ENCODE data around the gene LAMTOR4. TPM values are rescaled to one million over a fixed set of nuclear protein-coding genes. Genes with fewer than 3 reads are reported as not detected.

The LAMTOR4 gene
- total RNA-seq, 6 experiments from 2014 or later: 99.5 to 137 (median 110) TPM

GRCh38 chr7:100124301-100125230 lies 24.2 kb upstream of the LAMTOR4 start:
- Mint-ChIP-seq H3K4me3 (no peak overlapping the region), H3K27ac (no peak overlapping the region; the same call in 1 of the 2 replicates), H3K36me3 (ENCODE audit: low read depth) (peaks cover 8% of the 10 kb centered on the region; the same call in 1 of the 2 replicates), H3K4me1 (ENCODE audit: low read depth) (peaks cover 17% of the 10 kb centered on the region), H3K9me3 (no peaks in the 10 kb centered on the region), H3K27me3 (ENCODE audit: insufficient read depth) (peaks cover 6% of the 10 kb centered on the region)
- DNase-seq: no peak
- no peak for TF ChIP-seq CTCF (IDR thresholded peaks at IDR 0.05)

- DNase-seq: no peak
- TF ChIP-seq CTCF (IDR thresholded peaks at IDR 0.05): no peak
- H3K4me1 Mint-ChIP-seq (ENCODE audit: low read depth): peaks cover 9% of the 10 kb centered on the region
- no peaks in the 10 kb centered on the region for H3K9me3 Mint-ChIP-seq
- H3K27ac Mint-ChIP-seq: peak overlapping the region; percentile 99
- peaks cover 6% of the 10 kb centered on the region for H3K27me3 Mint-ChIP-seq (ENCODE audit: insufficient read depth)
- peak overlapping the region; percentile 99 for H3K4me3 Mint-ChIP-seq
- H3K36me3 Mint-ChIP-seq (ENCODE audit: low read depth): peaks cover 8% of the 10 kb centered on the region; the same call in 1 of the 2 replicates
Observed at GRCh38 chr7:100126239-100126930, 22.3 kb upstream of the LAMTOR4 start.

GRCh38 chr7:100126931-100127865 lies 21.5 kb upstream of the LAMTOR4 start, which contains the start of gene MBLAC1:
Gene MBLAC1, plus strand, starts transcription at chr7:100126967. Its CDS starts 429 bp downstream, at chr7:100127396.
- Mint-ChIP-seq H3K27me3 (ENCODE audit: insufficient read depth) (peaks cover 6% of the 10 kb centered on the region), H3K27ac (peak within 1 kb of the TSS; percentile 99)

GRCh38 chr7:100127866-100128636 lies 20.7 kb upstream of the LAMTOR4 start:
- no peak; the same call in 1 of the 2 replicates for TF ChIP-seq CTCF (IDR thresholded peaks at IDR 0.05)
- no peaks in the 10 kb centered on the region; the same call in 1 of the 2 replicates for H3K36me3 Mint-ChIP-seq (ENCODE audit: low read depth)
- no peaks in the 10 kb centered on the region for H3K9me3 Mint-ChIP-seq
- H3K4me3 Mint-ChIP-seq: peak overlapping the region; percentile 84
- H3K27ac Mint-ChIP-seq: peak overlapping the region; percentile 76
- peaks cover 6% of the 10 kb centered on the region for H3K27me3 Mint-ChIP-seq (ENCODE audit: insufficient read depth)
- H3K4me1 Mint-ChIP-seq (ENCODE audit: low read depth): peaks cover 23% of the 10 kb centered on the region
- DNase-seq: peak; percentile 14

More at GRCh38 chr7:100126931-100127865, 21.5 kb upstream of the LAMTOR4 start, which contains the start of gene MBLAC1:
- peak; percentile 84 for DNase-seq
- Mint-ChIP-seq H3K36me3 (ENCODE audit: low read depth) (peaks cover 6% of the 10 kb centered on the region; the same call in 1 of the 2 replicates), H3K4me1 (ENCODE audit: low read depth) (peaks cover 15% of the 10 kb centered on the region), H3K9me3 (no peaks in the 10 kb centered on the region), H3K4me3 (peak within 1 kb of the TSS; percentile 99)
- peak; percentile 8; the same call in 1 of the 2 replicates for TF ChIP-seq CTCF (IDR thresholded peaks at IDR 0.05)

Data from HFFc6 (cell line).